ENCODE measurements around the gene KCNJ5.

The KCNJ5 gene

DNA sequence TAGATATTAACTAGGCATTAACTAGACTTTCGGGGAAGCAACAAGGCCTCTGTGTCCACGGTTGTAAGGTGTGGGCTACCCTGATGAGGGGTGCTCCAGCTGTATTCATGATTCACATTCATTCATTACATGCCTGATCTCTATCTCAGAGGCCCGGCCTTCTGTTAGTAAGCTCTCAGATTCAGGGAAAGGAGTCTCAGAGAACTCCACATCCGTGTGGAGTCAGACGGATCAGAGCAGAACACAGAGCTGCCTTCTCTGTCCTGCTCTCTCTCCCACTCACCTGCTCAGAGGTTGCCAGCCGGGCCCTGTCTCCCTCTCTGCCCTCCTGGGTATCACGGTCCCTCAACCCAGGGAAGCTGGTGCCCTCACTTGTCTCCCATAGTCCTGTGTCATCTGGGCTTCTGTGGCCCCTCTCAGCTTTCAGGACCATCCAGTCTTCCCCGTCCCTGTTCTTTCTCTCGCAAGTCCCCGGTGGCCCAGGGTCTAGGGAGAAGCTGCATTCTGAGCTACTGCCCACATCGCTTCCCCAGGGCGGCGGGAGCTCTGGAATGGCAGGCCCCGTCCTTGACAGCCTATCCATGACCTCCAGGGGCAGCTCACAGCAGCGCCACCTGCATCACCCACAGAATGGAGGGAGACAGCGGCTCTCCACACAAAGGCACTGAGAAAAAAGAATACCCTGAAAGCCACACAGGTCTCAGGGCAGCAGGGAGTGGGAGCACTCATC, 47.2 kb downstream of the KCNJ5 start:
- Mint-ChIP-seq H3K36me3 (ENCODE audit: low read depth) (no peaks in the 10 kb centered on the region), H3K4me1 (ENCODE audit: low read depth) (no peaks in the 10 kb centered on the region), H3K4me3 (no peak overlapping the region), H3K9me3 (no peaks in the 10 kb centered on the region), H3K27ac (no peak overlapping the region), H3K27me3 (no peaks in the 10 kb centered on the region)

DNA sequence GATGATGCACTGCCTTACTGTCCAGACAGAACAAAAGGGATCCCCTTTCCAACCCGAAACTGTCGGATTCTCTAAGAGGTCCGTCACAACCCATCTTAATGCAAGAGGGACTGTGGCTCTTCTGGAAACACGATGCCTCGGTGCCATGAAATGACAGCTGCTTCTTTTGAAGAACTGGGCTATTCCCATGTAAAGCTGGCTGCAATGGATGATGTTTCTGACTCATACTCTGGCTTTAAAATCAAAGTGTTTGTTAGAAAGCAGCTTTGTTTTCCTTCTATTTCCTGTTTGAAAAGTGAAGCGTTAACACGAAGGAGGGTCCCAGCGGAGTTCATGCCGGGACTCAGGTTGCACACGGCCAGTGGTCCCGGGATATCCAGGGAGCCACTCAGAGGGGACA, 48.4 kb downstream of the KCNJ5 start:
- Mint-ChIP-seq H3K4me1 (ENCODE audit: low read depth) (no peaks in the 10 kb centered on the region), H3K27me3 (no peaks in the 10 kb centered on the region), H3K4me3 (no peak overlapping the region), H3K9me3 (no peaks in the 10 kb centered on the region), H3K27ac (no peak overlapping the region), H3K36me3 (ENCODE audit: low read depth) (no peaks in the 10 kb centered on the region)

DNA sequence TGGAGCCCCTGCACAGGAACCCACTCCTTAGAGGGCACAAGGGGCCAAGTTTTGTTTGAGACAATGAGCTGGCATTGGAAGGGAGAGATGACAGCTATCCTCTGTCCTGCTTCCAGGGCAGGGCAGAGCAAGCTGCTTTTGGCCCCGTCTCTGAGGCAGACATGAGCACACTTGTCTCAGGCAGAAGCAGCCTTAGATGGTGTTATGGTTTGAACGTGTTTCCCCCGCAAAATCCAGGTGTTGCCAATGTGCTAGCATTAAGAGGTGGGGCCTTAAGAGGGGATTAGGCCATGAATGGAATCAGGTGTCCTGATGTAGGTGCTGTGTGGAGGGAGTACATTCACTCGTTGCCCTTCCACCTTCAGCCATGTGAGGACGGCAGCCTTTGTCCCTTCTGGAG, 49.0 kb downstream of the KCNJ5 start:
- Mint-ChIP-seq H3K27ac (no peak overlapping the region), H3K4me3 (no peak overlapping the region), H3K9me3 (no peaks in the 10 kb centered on the region), H3K4me1 (ENCODE audit: low read depth) (no peaks in the 10 kb centered on the region), H3K27me3 (no peaks in the 10 kb centered on the region), H3K36me3 (ENCODE audit: low read depth) (no peaks in the 10 kb centered on the region)

DNA sequence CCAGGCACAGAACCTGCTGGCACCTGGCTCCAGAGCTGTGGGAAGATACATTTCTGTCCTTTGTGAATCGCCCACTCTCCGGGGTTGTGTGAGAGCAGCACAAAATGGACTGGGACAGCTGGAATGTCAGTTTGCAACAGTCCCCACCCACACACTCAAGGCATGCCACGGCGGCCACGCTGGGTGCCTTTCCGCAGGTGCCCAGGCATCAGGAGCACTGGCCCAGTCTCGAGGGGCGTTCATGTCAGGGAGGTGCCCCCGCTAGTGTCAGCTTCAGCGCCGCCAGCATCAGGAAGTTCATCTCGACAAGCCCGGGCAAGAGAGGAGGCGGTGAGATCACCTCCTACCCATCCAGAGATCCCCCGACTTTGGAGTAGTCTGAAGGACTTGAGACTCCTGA, 49.4 kb downstream of the KCNJ5 start:
- no peak overlapping the region for H3K27ac Mint-ChIP-seq
- no peaks in the 10 kb centered on the region for H3K4me1 Mint-ChIP-seq (ENCODE audit: low read depth)
- no peaks in the 10 kb centered on the region for H3K9me3 Mint-ChIP-seq
- no peaks in the 10 kb centered on the region for H3K36me3 Mint-ChIP-seq (ENCODE audit: low read depth)
- no peaks in the 10 kb centered on the region for H3K27me3 Mint-ChIP-seq
- no peak overlapping the region for H3K4me3 Mint-ChIP-seq

DNA sequence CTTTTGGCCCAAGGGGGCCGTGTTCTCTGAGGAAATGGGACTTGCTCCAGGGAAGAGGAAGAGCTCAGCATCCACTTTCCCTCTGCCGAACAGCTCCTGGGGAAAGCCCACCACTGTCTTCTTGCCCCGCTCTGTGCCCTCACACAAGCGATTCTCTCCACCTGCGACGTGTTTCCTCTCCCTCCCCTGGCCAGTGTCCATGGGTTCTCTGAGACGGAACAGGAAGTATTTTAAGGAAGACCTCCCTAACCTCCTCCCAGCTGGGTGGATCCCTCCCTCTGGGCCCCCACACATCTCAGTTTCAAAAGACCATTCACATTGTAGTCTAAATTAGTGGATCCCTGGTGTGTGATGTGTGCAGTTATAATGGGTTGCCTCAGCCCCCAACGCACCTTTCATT, 50.0 kb downstream of the KCNJ5 start:
- no peaks in the 10 kb centered on the region for H3K27me3 Mint-ChIP-seq
- no peaks in the 10 kb centered on the region for H3K9me3 Mint-ChIP-seq
- H3K4me3 Mint-ChIP-seq: no peak overlapping the region
- no peak overlapping the region for H3K27ac Mint-ChIP-seq
- H3K36me3 Mint-ChIP-seq (ENCODE audit: low read depth): no peaks in the 10 kb centered on the region
- H3K4me1 Mint-ChIP-seq (ENCODE audit: low read depth): no peaks in the 10 kb centered on the region

DNA sequence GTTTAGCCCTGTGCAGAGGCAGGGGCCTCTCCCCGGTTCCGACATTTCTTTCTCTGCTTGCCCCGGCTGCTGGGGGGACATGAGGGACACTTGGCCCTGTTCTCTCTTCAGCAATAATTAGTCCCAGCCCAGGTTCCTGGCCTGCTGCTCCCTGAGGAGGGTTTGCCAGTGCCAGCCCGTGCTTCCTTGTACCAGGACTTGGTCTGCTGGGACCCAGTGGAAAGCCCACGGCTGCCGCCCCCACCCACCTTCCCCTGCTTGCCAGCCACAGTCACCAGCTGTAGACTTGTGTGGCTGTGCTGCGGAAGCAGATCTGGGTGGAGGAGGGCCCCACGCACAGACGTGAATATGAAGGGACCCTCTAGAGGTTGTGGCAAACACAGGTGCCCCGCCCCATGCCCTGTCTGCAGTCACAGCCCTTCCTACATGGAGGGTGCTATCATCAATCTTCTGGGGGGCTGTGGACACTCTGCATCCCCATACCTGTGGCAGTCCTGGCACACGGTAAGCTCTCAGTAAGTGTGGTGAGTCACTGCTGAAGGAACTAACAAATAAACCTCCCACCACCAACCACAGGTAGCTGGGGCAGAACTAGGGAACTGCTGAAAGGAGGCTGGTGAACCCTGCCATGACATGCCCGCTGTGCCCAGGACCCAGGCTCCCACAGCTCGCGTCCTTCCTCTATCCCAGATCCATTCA, 50.6 kb downstream of the KCNJ5 start:
- no peaks in the 10 kb centered on the region for H3K4me1 Mint-ChIP-seq (ENCODE audit: low read depth)
- H3K27me3 Mint-ChIP-seq: no peaks in the 10 kb centered on the region
- H3K9me3 Mint-ChIP-seq: no peaks in the 10 kb centered on the region
- H3K4me3 Mint-ChIP-seq: no peak overlapping the region
- no peaks in the 10 kb centered on the region for H3K36me3 Mint-ChIP-seq (ENCODE audit: low read depth)
- no peak overlapping the region for H3K27ac Mint-ChIP-seq

DNA sequence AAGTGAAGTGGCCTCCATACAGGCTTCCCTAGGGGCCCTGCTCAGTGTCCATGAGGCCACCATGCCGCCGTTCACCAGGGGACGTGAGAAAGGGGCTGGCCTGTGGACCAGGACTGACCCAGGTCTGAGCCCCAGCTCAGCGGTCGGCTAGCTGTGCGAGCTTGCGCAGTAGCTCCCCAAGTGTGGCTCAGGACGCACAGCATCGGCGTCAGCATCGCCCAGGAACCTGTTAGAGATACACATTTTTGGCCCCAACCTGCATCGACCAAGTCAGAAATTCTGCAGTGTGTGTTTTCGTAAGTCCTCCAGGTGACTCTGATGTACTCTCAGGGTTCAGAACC, 51.1 kb downstream of the KCNJ5 start:
- Mint-ChIP-seq H3K36me3 (ENCODE audit: low read depth) (no peaks in the 10 kb centered on the region), H3K9me3 (no peaks in the 10 kb centered on the region), H3K27me3 (no peaks in the 10 kb centered on the region), H3K27ac (no peak overlapping the region), H3K4me3 (no peak overlapping the region), H3K4me1 (ENCODE audit: low read depth) (no peaks in the 10 kb centered on the region)

DNA sequence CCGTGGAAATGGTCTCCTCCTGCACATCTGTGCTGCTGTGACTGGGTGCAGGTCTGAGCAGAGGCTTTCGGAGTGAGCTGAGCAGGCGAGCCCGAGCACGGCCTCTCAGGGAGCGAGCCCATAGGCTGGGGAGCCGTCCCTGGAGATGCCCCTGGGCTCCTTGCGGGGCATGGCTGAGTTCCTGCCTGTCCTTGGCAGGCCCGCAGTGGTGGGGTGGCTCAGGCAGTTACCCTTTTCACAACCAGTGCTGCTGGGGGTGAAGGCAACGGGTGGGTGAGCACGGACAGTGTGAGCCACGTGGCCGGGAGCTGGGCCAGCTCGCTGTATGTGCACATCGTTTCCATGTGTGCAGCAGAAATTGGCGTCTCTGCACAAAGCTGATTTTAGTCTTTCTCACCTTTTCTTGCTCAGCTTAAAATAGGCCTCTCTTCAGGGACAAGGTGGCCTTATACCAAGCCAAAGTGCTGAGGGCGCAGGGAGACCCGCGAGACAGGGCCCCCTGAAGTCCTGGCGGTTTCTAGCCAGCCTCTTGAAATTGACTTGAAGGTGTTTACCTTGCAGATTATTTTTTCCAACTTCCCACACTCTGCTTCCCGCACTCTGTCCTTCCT, 51.8 kb downstream of the KCNJ5 start, which contains the start of gene TP53AIP1:
Gene TP53AIP1 (minus strand): TSS at position 55 of the 611 bp plus-strand sequence. CDS start 5,053 bp downstream, outside the sequence.
- Mint-ChIP-seq H3K9me3 (no peaks in the 10 kb centered on the region), H3K27me3 (no peaks in the 10 kb centered on the region), H3K4me1 (ENCODE audit: low read depth) (no peaks in the 10 kb centered on the region), H3K27ac (no peak within 1 kb of the TSS), H3K4me3 (no peak within 1 kb of the TSS), H3K36me3 (ENCODE audit: low read depth) (no peaks in the 10 kb centered on the region)

DNA sequence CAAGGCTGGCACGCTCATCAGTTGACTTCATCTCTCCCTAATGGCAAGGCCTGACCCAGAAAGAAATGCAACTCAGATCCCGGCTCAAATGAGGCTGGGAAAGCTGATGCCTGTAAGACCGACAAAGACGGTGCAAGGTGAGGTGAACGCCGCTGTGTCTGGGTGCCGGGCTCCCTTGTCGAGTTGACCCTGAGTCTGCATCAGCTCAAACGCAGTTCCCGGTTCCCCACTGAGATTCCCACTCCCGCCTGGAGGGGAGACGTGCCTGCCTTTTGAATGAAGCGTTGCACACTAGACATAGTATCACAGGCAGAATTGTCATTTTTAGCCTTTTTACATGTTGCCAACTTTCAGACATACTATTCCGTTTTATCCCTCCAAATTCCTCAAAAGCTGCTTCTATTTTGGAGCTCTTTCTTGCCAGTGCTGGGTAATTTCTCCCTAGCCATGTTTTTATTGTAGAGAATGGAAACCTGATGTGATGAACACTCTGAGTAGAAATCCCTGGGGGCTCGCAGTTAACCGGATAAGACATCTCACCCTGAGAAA, 52.3 kb downstream of the KCNJ5 start:
- Mint-ChIP-seq H3K27me3 (peaks cover 4% of the 10 kb centered on the region), H3K9me3 (no peaks in the 10 kb centered on the region), H3K4me1 (ENCODE audit: low read depth) (no peaks in the 10 kb centered on the region), H3K36me3 (ENCODE audit: low read depth) (no peaks in the 10 kb centered on the region), H3K4me3 (no peak overlapping the region), H3K27ac (no peak overlapping the region)

DNA sequence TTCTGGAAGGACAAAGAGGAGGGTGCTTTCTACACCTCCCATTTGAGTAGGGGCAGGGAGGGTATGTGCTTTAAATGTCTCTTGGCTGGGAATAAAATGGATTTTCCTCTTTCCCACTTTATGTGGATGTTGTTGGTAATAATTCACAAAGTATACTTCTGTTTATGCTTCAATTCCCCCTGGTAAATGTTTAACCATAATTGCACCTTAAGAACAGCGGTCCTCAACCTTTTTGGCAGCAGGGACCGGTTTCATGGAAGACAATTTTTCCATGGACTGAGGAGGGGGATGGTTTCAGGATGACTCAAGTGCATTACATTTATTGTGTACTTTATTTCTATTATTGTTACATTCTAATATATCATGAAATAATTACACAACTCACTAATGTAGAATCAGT, 55.5 kb downstream of the KCNJ5 start:
- no peak overlapping the region for H3K4me3 Mint-ChIP-seq
- no peaks in the 10 kb centered on the region for H3K9me3 Mint-ChIP-seq
- H3K4me1 Mint-ChIP-seq (ENCODE audit: low read depth): no peaks in the 10 kb centered on the region
- no peak overlapping the region for H3K27ac Mint-ChIP-seq
- H3K27me3 Mint-ChIP-seq: peaks cover 13% of the 10 kb centered on the region
- no peaks in the 10 kb centered on the region for H3K36me3 Mint-ChIP-seq (ENCODE audit: low read depth)

DNA sequence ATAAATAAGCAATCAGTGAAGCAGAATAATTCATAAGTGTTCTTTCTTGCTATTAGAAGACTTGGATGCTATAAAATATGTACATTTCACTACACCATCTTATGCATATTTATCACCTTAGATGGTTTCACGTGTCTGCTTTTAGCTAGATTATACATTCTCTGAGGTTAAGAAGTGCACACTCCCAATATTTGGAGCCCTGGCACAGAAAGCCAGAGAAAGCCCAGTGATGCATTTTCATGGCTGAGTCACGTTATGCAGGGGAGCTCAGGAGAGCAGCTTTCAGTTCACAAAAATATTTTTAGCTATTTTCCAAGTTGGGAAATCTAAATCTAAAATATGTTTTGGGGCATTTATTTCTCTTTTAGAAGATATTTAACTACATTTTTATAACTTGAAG, 56.6 kb downstream of the KCNJ5 start:
- peaks cover 13% of the 10 kb centered on the region for H3K27me3 Mint-ChIP-seq
- no peaks in the 10 kb centered on the region for H3K9me3 Mint-ChIP-seq
- no peak overlapping the region for H3K27ac Mint-ChIP-seq
- H3K36me3 Mint-ChIP-seq (ENCODE audit: low read depth): no peaks in the 10 kb centered on the region
- no peaks in the 10 kb centered on the region for H3K4me1 Mint-ChIP-seq (ENCODE audit: low read depth)
- H3K4me3 Mint-ChIP-seq: no peak overlapping the region

DNA sequence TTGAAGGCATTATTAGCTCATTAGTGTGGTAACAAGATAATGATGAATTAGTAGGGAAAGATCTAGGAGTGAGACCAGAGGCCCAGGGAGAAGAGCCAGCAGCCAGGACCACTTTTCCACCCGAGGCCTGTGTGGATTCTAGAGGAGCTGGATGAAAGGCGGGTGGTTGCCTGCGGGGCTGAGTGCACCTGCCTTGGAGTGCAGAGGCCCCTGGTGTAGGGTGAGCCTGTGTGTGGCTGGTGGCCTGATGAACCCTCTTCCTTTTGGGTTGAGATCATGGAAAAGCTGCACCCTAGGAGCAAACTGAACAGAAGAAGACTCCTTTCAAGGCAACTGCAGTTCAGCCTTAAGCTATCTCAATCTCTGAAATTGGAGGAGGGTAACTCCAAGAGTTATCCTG, 57.4 kb downstream of the KCNJ5 start:
- H3K27ac Mint-ChIP-seq: no peak overlapping the region
- H3K4me3 Mint-ChIP-seq: no peak overlapping the region
- H3K27me3 Mint-ChIP-seq: peaks cover 13% of the 10 kb centered on the region
- H3K9me3 Mint-ChIP-seq: no peaks in the 10 kb centered on the region
- H3K4me1 Mint-ChIP-seq (ENCODE audit: low read depth): no peaks in the 10 kb centered on the region
- no peaks in the 10 kb centered on the region for H3K36me3 Mint-ChIP-seq (ENCODE audit: low read depth)

DNA sequence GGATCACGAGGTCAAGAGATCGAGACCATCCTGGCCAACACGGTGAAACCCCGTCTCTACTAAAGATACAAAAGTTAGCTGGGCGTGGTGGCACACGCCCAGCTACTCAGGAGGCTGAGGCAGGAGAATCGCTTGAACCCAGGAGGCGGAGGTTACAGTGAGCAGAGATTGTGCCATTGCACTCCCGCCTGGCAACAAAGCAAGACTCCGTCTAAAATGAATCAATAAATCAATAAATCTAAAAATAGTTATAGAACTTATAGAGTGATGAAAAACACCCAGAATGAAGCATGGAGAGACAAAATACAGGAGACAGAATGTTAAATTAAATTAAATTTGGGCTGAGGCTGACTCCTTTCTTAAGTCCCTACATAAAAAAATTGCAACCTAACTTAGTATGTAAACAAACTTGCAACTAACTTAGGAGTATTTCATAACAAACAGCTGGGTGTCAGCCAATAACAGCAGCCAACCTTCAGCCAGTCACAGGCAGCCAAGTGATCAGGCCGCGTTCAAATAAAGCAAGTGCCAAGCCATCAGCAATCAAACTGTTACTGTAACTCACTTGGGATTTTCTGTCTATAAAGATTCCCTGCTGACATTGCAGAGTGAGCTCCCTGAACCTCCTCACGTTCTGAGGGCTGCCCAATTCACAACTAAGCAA, 58.8 kb downstream of the KCNJ5 start:
- Mint-ChIP-seq H3K4me3 (no peak overlapping the region), H3K27me3 (peaks cover 13% of the 10 kb centered on the region), H3K4me1 (ENCODE audit: low read depth) (no peaks in the 10 kb centered on the region), H3K9me3 (no peaks in the 10 kb centered on the region), H3K36me3 (ENCODE audit: low read depth) (no peaks in the 10 kb centered on the region), H3K27ac (no peak overlapping the region)

DNA sequence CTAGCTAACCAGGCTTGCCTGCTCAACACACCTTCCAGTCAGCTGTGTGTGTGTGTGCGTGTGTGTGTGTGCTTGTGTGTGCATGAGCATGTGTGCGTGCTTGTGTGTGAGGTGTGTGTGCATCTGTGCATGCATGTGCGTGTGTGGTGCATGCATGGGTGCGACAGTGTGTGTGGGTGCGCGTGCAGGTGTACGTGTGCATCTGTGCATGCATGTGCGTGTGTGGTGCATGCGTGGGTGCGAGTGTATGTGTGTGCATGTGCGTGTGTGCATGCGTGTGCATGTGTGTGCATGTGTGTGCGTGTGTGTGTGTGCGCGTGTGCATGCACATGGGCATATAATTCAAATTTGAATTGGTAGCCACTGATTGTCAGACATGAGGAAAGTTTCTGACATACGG, 62.0 kb downstream of the KCNJ5 start:
- Mint-ChIP-seq H3K4me1 (ENCODE audit: low read depth) (peaks cover 3% of the 10 kb centered on the region), H3K27me3 (peaks cover 16% of the 10 kb centered on the region), H3K9me3 (no peaks in the 10 kb centered on the region), H3K4me3 (no peak overlapping the region), H3K36me3 (ENCODE audit: low read depth) (no peaks in the 10 kb centered on the region), H3K27ac (no peak overlapping the region)

DNA sequence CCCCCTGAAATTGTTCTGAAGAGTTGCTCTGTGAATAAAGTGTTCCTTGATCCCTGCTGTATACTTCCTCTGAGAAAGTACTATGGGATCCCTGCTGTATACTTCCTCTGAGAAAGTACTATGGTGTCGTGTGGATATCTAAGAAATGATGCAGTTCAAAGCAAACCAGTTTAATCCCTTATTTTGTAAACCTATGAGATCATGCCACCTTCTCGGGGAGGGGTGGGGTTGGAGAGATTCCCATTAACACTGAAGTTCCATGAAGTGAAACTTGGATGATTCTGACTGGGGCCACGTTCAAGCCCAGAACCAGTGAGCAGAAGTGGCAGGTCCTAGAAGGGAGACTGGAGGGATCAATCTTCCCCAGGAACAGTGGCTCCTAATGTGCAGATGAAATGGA, 64.5 kb downstream of the KCNJ5 start:
- Mint-ChIP-seq H3K4me1 (ENCODE audit: low read depth) (peaks cover 3% of the 10 kb centered on the region), H3K4me3 (no peak overlapping the region), H3K9me3 (no peaks in the 10 kb centered on the region), H3K27ac (no peak overlapping the region), H3K27me3 (peaks cover 5% of the 10 kb centered on the region), H3K36me3 (ENCODE audit: low read depth) (no peaks in the 10 kb centered on the region)

All from stimulated activated naive CD8-positive, alpha-beta T cell treated with anti-CD3 and anti-CD28 coated beads, Interleukin-15, Interleukin-2, amounts not matched to agents 100 ng/mL and 50 ng/mL, for 24 hours (primary cell).